HL-60 (cell line): ENCODE data around the gene CARMIL1.

Source experiments
- DNase-seq, 2 experiments: peaks; one replicate each; pipeline ENCODE4 v3.0.0-alpha.2; 2010 to 2020; ENCODE audit warnings: low read depth in 1 of 2, low spot score in 1 of 2
- H3K27ac ChIP-seq: fragments of 250-450 bp; sonication (Bioruptor Pico); replicated peaks from 2 replicates; pipeline ENCODE4 v1.5.1; 2020; ENCODE audit warnings: mild to moderate bottlenecking, moderate library complexity
- H3K27me3 ChIP-seq: fragments of 250-450 bp; sonication (Bioruptor Pico); 2 replicates; pipeline ENCODE4 v1.5.1; 2021; ENCODE audit warnings: mild to moderate bottlenecking, moderate library complexity; ENCODE audit not compliant: insufficient read depth, poor library complexity, severe bottlenecking
- H3K4me3 ChIP-seq: replicated peaks from 2 replicates; pipeline ENCODE4 v1.5.1; 2011; ENCODE audit warnings: mild to moderate bottlenecking, control low read depth, low read length; ENCODE audit not compliant: insufficient read depth
- CTCF ChIP-seq: IDR thresholded peaks from one replicate; pipeline ENCODE4 v1.5.1; 2011; ENCODE audit warnings: low read length, control low read depth, inconsistent platforms; ENCODE audit not compliant: insufficient read depth
- GABPA ChIP-seq: IDR thresholded peaks from 2 replicates; pipeline ENCODE4 v1.6.1; 2012; ENCODE audit warnings: low read depth
- POLR2AphosphoS5 ChIP-seq: IDR thresholded peaks from 2 replicates; pipeline ENCODE4 v1.6.1; 2012; ENCODE audit warnings: low read depth
- REST ChIP-seq: IDR thresholded peaks from 2 replicates; pipeline ENCODE4 v1.6.1; 2012; ENCODE audit warnings: low read depth; ENCODE audit not compliant: insufficient replicate concordance
- SPI1 ChIP-seq: IDR thresholded peaks from 2 replicates; pipeline ENCODE4 v1.6.1; 2012; ENCODE audit warnings: low read depth, mild to moderate bottlenecking, borderline replicate concordance

The CARMIL1 gene

GRCh38 chr6:25472306-25472705 is 193.1 kb downstream of the CARMIL1 start:
- H3K4me3 ChIP-seq: no peak overlapping the region
- TF ChIP-seq CTCF (no peak), SPI1 (no peak), POLR2AphosphoS5 (no peak), GABPA (no peak), REST (no peak)
- no peak for DNase-seq
- no peaks in the 10 kb centered on the region for H3K27me3 ChIP-seq
- H3K27ac ChIP-seq: no peak overlapping the region

- TF ChIP-seq POLR2AphosphoS5 (no peak), GABPA (no peak), SPI1 (no peak), CTCF (no peak), REST (no peak)
- H3K4me3 ChIP-seq: no peak overlapping the region
Observed at GRCh38 chr6:25472906-25473305, 193.7 kb downstream of the CARMIL1 start.

GRCh38 chr6:25473447-25473846 is 194.3 kb downstream of the CARMIL1 start:
- Histone ChIP-seq H3K27me3 (no peaks in the 10 kb centered on the region), H3K4me3 (no peak overlapping the region), H3K27ac (no peak overlapping the region)
- DNase-seq: no peak
- TF ChIP-seq GABPA (no peak), POLR2AphosphoS5 (no peak), SPI1 (no peak), CTCF (no peak), REST (no peak)

More at GRCh38 chr6:25472906-25473305, 193.7 kb downstream of the CARMIL1 start:
- H3K27me3 ChIP-seq: no peaks in the 10 kb centered on the region
- H3K27ac ChIP-seq: no peak overlapping the region
- DNase-seq: no peak
